Keratinocyte (primary cell): Measurements from ENCODE around the gene P2RY2. TPM values are rescaled to one million over a fixed set of nuclear protein-coding genes. Genes with fewer than 3 reads are reported as not detected.

Experiments used
- DNase-seq: peaks from one replicate; pipeline ENCODE4 v3.0.0-alpha.2; 2011; ENCODE audit warnings: low read depth, missing footprints, low spot score
- FAIRE-seq: peaks from 2 replicates; lab custom pipeline; 2011; peaks lifted over from hg19 to GRCh38; lab: Jason Lieb, UNC
- H2AFZ ChIP-seq: 2 replicates; pipeline ENCODE4 v1.6.0; 2012; ENCODE audit warnings: low read length, control low read depth, inconsistent platforms; ENCODE audit not compliant: control insufficient read depth
- H3K27ac ChIP-seq: 2 replicates; pipeline ENCODE4 v1.5.1; 2011; ENCODE audit warnings: low read length; ENCODE audit not compliant: control insufficient read depth, insufficient read depth
- H3K27me3 ChIP-seq: 3 replicates; pipeline ENCODE4 v1.6.0; 2011; ENCODE audit warnings: low read length; ENCODE audit not compliant: control insufficient read depth, insufficient read depth; ENCODE audit errors: extremely low read depth
- H3K36me3 ChIP-seq, 2 experiments: 2 replicates in 1 of 2; 3 replicates in 1 of 2; pipeline ENCODE4 v1.5.1; 2011; ENCODE audit warnings: low read length in 2 of 2, mild to moderate bottlenecking in 1 of 2; ENCODE audit not compliant: control insufficient read depth in 2 of 2, insufficient read depth in 2 of 2; ENCODE audit errors: extremely low read depth in 1 of 2
- H3K4me1 ChIP-seq: 3 replicates; pipeline ENCODE4 v1.5.1; 2011; ENCODE audit warnings: low read length; ENCODE audit not compliant: control insufficient read depth, insufficient read depth; ENCODE audit errors: extremely low read depth
- H3K4me2 ChIP-seq: 3 replicates; pipeline ENCODE4 v1.6.0; 2011; ENCODE audit warnings: low read depth, low read length; ENCODE audit not compliant: control insufficient read depth, insufficient read depth; ENCODE audit errors: extremely low read depth
- H3K4me3 ChIP-seq, 3 experiments: fragments of 200-600 bp in 1 of 3; sonication (generic) in 1 of 3; 2 replicates in 2 of 3; 3 replicates in 1 of 3; pipeline ENCODE4 v1.5.1; 2011 to 2016; ENCODE audit warnings: low read length in 3 of 3, mild to moderate bottlenecking in 3 of 3, control low read depth in 2 of 3, inconsistent platforms in 1 of 3, low read depth in 1 of 3, mixed read lengths in 1 of 3, mixed run types in 1 of 3, moderate library complexity in 1 of 3; ENCODE audit not compliant: control insufficient read depth in 2 of 3, insufficient read depth in 2 of 3; ENCODE audit errors: extremely low read depth in 1 of 3
- H3K79me2 ChIP-seq: 2 replicates; pipeline ENCODE4 v1.6.0; 2012; ENCODE audit warnings: low read length; ENCODE audit not compliant: control insufficient read depth, insufficient read depth
- H3K9ac ChIP-seq: 3 replicates; pipeline ENCODE4 v1.6.0; 2011; ENCODE audit warnings: low read length; ENCODE audit not compliant: control insufficient read depth, insufficient read depth; ENCODE audit errors: extremely low read depth
- H3K9me1 ChIP-seq: 3 replicates; pipeline ENCODE4 v1.6.0; 2011; ENCODE audit warnings: low read length; ENCODE audit not compliant: control insufficient read depth, insufficient read depth; ENCODE audit errors: extremely low read depth
- H3K9me3 ChIP-seq: 2 replicates; pipeline ENCODE4 v1.5.1; 2012; ENCODE audit warnings: low read depth, low read length; ENCODE audit not compliant: control insufficient read depth
- H4K20me1 ChIP-seq: 3 replicates; pipeline ENCODE4 v1.6.0; 2011; ENCODE audit warnings: low read length; ENCODE audit not compliant: control insufficient read depth, insufficient read depth; ENCODE audit errors: extremely low read depth
- CTCF ChIP-seq, 3 experiments: IDR thresholded peaks in 1 of 3; conservative IDR thresholded peaks in 1 of 3; optimal IDR thresholded peaks in 1 of 3; 2 replicates in 2 of 3; 3 replicates in 1 of 3; pipeline versions ENCODE3 to v1.5.1; 2011; ENCODE audit warnings: low read length in 3 of 3, mild to moderate bottlenecking in 3 of 3, moderate library complexity in 2 of 3, control low read depth in 1 of 3, inconsistent platforms in 1 of 3; ENCODE audit not compliant: insufficient read depth in 2 of 3; ENCODE audit errors: extremely low read depth in 1 of 3
- EZH2 ChIP-seq: IDR thresholded peaks from one replicate; pipeline ENCODE4 v1.6.1; 2012; ENCODE audit warnings: inconsistent platforms, mild to moderate bottlenecking, low read length, moderate library complexity
- dilution Hi-C: fragments of 300-500 bp; cut with MboI; formaldehyde crosslinking; loops from one replicate; pipeline ENCODE4 v1.7.0; 2020; ENCODE audit warnings: low sequenced_read_pairs; ENCODE audit not compliant: extremely low pct_ligation_motif_present
- polyA plus RNA-seq, 5 experiments: library from polyadenylated mRNA; depleted of rRNA in 3 of 5; stranded (reverse) in 3 of 5; stranded (forward) in 1 of 5; unstranded in 1 of 5; fragments of >200 nt; gene quantifications; 1 replicate in 1 of 5; 2 replicates in 3 of 5; 3 replicates in 1 of 5; pipeline versions ENCODE4 v1.2.1 to v1.2.3, GENCODE V29; 2011 to 2012; ENCODE audit warnings: missing spikeins in 2 of 5, low read depth in 1 of 5, low replicate concordance in 1 of 5

Gene P2RY2
- polyA plus RNA-seq, 1 donor (not counting 4 experiments of a cell fraction or from before 2014, with no cell fraction given) = 5.1 TPM

GRCh38 chr11:73227571-73228211 lies 9.6 kb downstream of the P2RY2 start:
- Histone ChIP-seq H3K9me3 (no peaks in the 10 kb centered on the region), H3K4me3 (peak overlapping the region in 1 of 3 experiments; percentile 14), H3K27ac (no peak overlapping the region), H3K27me3 (no peaks in the 10 kb centered on the region), H3K4me1 (peaks cover 17% of the 10 kb centered on the region), H3K79me2 (no peaks in the 10 kb centered on the region), H2AFZ (no peak overlapping the region), H3K9me1 (no peaks in the 10 kb centered on the region), H3K4me2 (peak overlapping the region; percentile 22), H3K9ac (no peak overlapping the region), H4K20me1 (no peaks in the 10 kb centered on the region), H3K36me3 (no peaks in the 10 kb centered on the region)
- DNase-seq = no peak
- peak; percentile 46 to 76 (median 58) for TF ChIP-seq CTCF (optimal IDR thresholded peaks at IDR 0.05 in 1 of 3, IDR thresholded peaks at IDR 0.05 in 1 of 3, conservative IDR thresholded peaks at IDR 0.05 in 1 of 3; ENCODE audit: extremely low read depth in 1 of 3, insufficient read depth in 2 of 3, low read length in 3 of 3)
- no peak for TF ChIP-seq EZH2
- dilution Hi-C loops = no loop called here
- FAIRE-seq = peak; percentile 82

GRCh38 chr11:73228268-73229134 lies 10.4 kb downstream of the P2RY2 start:
- Histone ChIP-seq H3K27me3 (no peaks in the 10 kb centered on the region), H3K4me2 (no peak overlapping the region), H3K4me1 (peaks cover 17% of the 10 kb centered on the region), H3K36me3 (no peaks in the 10 kb centered on the region), H3K27ac (no peak overlapping the region), H3K9ac (no peak overlapping the region), H3K9me1 (no peaks in the 10 kb centered on the region), H3K9me3 (no peaks in the 10 kb centered on the region), H3K79me2 (no peaks in the 10 kb centered on the region), H4K20me1 (no peaks in the 10 kb centered on the region), H2AFZ (no peak overlapping the region), H3K4me3 (no peak overlapping the region)
- DNase-seq (no peak), FAIRE-seq (no peak)
- no peak for TF ChIP-seq CTCF (optimal IDR thresholded peaks at IDR 0.05 in 1 of 3, IDR thresholded peaks at IDR 0.05 in 1 of 3, conservative IDR thresholded peaks at IDR 0.05 in 1 of 3; ENCODE audit: extremely low read depth in 1 of 3, insufficient read depth in 2 of 3, low read length in 3 of 3)
- TF ChIP-seq EZH2 = no peak
- dilution Hi-C loops = no loop called here
